GM23338 (cell line): ENCODE measurements around the gene ZNF644.

Experiments used
- CREB1 ChIP-seq: fragments of 250-450 bp; sonication (Bioruptor Pico); IDR thresholded peaks from 2 replicates; pipeline ENCODE4 v1.5.0; 2020; ENCODE audit warnings: low read depth, mild to moderate bottlenecking, moderate library complexity
- EZH2 ChIP-seq: fragments of 200-600 bp; sonication (generic); IDR thresholded peaks from one replicate; pipeline ENCODE4 v1.8.0; 2017; ENCODE audit warnings: antibody characterized with exemption, mild to moderate bottlenecking, low read depth; ENCODE audit not compliant: unreplicated experiment
- EZH2phosphoT487 ChIP-seq: fragments of 200-600 bp; sonication (generic); IDR thresholded peaks from one replicate; pipeline ENCODE4 v1.8.1; 2018; ENCODE audit warnings: antibody characterized with exemption; ENCODE audit not compliant: unreplicated experiment

- TF ChIP-seq CREB1 (no peak), EZH2 (no peak), EZH2phosphoT487 (no peak)
Observed at GRCh38 chr1:91015358-91015780, 6.5 kb downstream of the ZNF644 start.
